H1 (cell line): ENCODE measurements around the gene SCAPER. TPM values are rescaled to one million over a fixed set of nuclear protein-coding genes. Genes with fewer than 3 reads are reported as not detected.

Experiments
- TBP ChIP-seq: IDR thresholded peaks from 2 replicates; pipeline ENCODE4 v1.6.1; 2011; ENCODE audit warnings: low read depth, low read length, improper control_type of control experiment
- polyA plus RNA-seq, 7 experiments: library from polyadenylated mRNA; depleted of rRNA in 3 of 7; stranded (reverse) in 5 of 7; unstranded in 2 of 7; fragments of >200 nt in 5 of 7; fragments of 200-250 nt in 2 of 7; gene quantifications; 1 replicate in 5 of 7; 2 replicates in 1 of 7; 4 replicates in 1 of 7; pipeline versions ENCODE4 v1.2.1 to v1.2.3, GENCODE V29; 2011 to 2013; ENCODE audit warnings: missing spikeins in 2 of 7, mixed read lengths in 2 of 7
- total RNA-seq: library from RNA; stranded (reverse); fragmentation: NEBNext Ultra II Directional; extraction: Animal tissue kit (Norgen Biotek cat#: 25700); gene quantifications from 2 replicates; pipeline ENCODE4 v1.2.1, GENCODE V29; 2021
- TF ChIP-seq, protein P1 (sequence below): fragments of 300-600 bp; sonication (generic); IDR thresholded peaks from 2 replicates; pipeline ENCODE4 v1.7.1; 2012; ENCODE audit warnings: low read length, moderate library complexity, mild to moderate bottlenecking, inconsistent platforms; ENCODE audit not compliant: insufficient replicate concordance

Gene SCAPER
- total and polyA plus RNA-seq, 2 of the 8 experiments (the other 6 are each of a cell fraction or from before 2014, with no cell fraction given) = 1.6 to 6.8 TPM

DNA sequence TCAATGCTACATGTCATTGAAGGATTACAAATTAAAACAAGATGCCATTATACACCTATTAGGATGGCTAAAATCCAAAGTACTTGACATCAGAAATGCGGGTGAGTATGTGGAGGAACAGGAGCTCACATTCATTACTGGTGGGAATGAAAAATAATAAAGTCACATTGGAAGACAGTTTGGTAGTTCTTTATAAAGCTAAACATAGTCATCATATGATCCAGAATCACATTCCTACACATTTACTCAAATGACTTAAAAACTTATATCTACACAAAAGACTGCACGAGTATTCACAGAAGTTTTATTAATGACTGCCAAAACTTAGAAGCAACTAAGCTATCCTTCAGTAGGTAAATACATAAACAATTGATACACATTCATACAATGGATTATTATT lies 421.4 kb downstream of the SCAPER start (continued):
- TF ChIP-seq, protein P1, sequence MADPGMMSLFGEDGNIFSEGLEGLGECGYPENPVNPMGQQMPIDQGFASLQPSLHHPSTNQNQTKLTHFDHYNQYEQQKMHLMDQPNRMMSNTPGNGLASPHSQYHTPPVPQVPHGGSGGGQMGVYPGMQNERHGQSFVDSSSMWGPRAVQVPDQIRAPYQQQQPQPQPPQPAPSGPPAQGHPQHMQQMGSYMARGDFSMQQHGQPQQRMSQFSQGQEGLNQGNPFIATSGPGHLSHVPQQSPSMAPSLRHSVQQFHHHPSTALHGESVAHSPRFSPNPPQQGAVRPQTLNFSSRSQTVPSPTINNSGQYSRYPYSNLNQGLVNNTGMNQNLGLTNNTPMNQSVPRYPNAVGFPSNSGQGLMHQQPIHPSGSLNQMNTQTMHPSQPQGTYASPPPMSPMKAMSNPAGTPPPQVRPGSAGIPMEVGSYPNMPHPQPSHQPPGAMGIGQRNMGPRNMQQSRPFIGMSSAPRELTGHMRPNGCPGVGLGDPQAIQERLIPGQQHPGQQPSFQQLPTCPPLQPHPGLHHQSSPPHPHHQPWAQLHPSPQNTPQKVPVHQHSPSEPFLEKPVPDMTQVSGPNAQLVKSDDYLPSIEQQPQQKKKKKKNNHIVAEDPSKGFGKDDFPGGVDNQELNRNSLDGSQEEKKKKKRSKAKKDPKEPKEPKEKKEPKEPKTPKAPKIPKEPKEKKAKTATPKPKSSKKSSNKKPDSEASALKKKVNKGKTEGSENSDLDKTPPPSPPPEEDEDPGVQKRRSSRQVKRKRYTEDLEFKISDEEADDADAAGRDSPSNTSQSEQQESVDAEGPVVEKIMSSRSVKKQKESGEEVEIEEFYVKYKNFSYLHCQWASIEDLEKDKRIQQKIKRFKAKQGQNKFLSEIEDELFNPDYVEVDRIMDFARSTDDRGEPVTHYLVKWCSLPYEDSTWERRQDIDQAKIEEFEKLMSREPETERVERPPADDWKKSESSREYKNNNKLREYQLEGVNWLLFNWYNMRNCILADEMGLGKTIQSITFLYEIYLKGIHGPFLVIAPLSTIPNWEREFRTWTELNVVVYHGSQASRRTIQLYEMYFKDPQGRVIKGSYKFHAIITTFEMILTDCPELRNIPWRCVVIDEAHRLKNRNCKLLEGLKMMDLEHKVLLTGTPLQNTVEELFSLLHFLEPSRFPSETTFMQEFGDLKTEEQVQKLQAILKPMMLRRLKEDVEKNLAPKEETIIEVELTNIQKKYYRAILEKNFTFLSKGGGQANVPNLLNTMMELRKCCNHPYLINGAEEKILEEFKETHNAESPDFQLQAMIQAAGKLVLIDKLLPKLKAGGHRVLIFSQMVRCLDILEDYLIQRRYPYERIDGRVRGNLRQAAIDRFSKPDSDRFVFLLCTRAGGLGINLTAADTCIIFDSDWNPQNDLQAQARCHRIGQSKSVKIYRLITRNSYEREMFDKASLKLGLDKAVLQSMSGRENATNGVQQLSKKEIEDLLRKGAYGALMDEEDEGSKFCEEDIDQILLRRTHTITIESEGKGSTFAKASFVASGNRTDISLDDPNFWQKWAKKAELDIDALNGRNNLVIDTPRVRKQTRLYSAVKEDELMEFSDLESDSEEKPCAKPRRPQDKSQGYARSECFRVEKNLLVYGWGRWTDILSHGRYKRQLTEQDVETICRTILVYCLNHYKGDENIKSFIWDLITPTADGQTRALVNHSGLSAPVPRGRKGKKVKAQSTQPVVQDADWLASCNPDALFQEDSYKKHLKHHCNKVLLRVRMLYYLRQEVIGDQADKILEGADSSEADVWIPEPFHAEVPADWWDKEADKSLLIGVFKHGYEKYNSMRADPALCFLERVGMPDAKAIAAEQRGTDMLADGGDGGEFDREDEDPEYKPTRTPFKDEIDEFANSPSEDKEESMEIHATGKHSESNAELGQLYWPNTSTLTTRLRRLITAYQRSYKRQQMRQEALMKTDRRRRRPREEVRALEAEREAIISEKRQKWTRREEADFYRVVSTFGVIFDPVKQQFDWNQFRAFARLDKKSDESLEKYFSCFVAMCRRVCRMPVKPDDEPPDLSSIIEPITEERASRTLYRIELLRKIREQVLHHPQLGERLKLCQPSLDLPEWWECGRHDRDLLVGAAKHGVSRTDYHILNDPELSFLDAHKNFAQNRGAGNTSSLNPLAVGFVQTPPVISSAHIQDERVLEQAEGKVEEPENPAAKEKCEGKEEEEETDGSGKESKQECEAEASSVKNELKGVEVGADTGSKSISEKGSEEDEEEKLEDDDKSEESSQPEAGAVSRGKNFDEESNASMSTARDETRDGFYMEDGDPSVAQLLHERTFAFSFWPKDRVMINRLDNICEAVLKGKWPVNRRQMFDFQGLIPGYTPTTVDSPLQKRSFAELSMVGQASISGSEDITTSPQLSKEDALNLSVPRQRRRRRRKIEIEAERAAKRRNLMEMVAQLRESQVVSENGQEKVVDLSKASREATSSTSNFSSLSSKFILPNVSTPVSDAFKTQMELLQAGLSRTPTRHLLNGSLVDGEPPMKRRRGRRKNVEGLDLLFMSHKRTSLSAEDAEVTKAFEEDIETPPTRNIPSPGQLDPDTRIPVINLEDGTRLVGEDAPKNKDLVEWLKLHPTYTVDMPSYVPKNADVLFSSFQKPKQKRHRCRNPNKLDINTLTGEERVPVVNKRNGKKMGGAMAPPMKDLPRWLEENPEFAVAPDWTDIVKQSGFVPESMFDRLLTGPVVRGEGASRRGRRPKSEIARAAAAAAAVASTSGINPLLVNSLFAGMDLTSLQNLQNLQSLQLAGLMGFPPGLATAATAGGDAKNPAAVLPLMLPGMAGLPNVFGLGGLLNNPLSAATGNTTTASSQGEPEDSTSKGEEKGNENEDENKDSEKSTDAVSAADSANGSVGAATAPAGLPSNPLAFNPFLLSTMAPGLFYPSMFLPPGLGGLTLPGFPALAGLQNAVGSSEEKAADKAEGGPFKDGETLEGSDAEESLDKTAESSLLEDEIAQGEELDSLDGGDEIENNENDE = no peak
- no peak for TF ChIP-seq TBP
